ENCODE data around the gene LMOD1. TPM values are rescaled to one million over a fixed set of nuclear protein-coding genes. Genes with fewer than 3 reads are reported as not detected.
"Not testable (repeated sequence)": the region's sequence is repeated elsewhere in the genome, so short reads cannot be mapped to it uniquely, and the experiment has no call there.

LMOD1 gene
- total and polyA plus RNA-seq, 2 donors (not counting 1 experiment from before 2014, with no cell fraction given): not detected

GRCh38 chr1:201964261-201964660 is 17.9 kb upstream of the LMOD1 start:
- Histone ChIP-seq H3K4me3 (ENCODE audit: control extremely low read depth in 1 of 5, extremely low read depth in 1 of 5, insufficient read depth in 1 of 5, low read depth in 2 of 5, low read length in 4 of 5) (no peak overlapping the region), H3K36me3 (replicated peaks in 1 of 2; ENCODE audit: control extremely low read depth in 1 of 2, control insufficient read depth in 1 of 2, extremely low read depth in 1 of 2, insufficient read depth in 2 of 2, low read length in 1 of 2) (peaks cover 15 to 49% of the 10 kb centered on the region in 2 experiments), H4K20me1 (ENCODE audit: control insufficient read depth, insufficient read depth, low read length, poor library complexity, severe bottlenecking) (no peaks in the 10 kb centered on the region), H3K27ac (ENCODE audit: low read length in 2 of 2) (no peak overlapping the region), H3K4me1 (ENCODE audit: control insufficient read depth in 2 of 2, insufficient read depth in 2 of 2, low read length in 2 of 2) (no peaks in the 10 kb centered on the region), H3K9ac (ENCODE audit: low read length) (no peak overlapping the region), H3K4me2 (replicated peaks; ENCODE audit: low read depth, low read length, poor library complexity, severe bottlenecking) (no peak overlapping the region), H2AFZ (ENCODE audit: insufficient read depth, low read depth, low read length, poor library complexity, severe bottlenecking) (no peak overlapping the region), H3K79me2 (ENCODE audit: control insufficient read depth, insufficient read depth, low read length) (peaks cover 6% of the 10 kb centered on the region), H3K27me3 (replicated peaks in 1 of 4; ENCODE audit: control extremely low read depth in 1 of 4, control insufficient read depth in 3 of 4, insufficient read depth in 4 of 4, low read length in 3 of 4) (no peaks in the 10 kb centered on the region), H3K9me3 (ENCODE audit: control extremely low read depth in 1 of 3, control insufficient read depth in 2 of 3, insufficient read depth in 1 of 3, low read length in 2 of 3) (no peaks in the 10 kb centered on the region)
- ATAC-seq (ENCODE audit: low read depth): no peak
- ChIA-PET POLR2A (no interaction called here), CTCF (no interaction called here)
- Mint-ChIP-seq H3K27ac (no peak overlapping the region), H3K4me1 (peaks cover 1% of the 10 kb centered on the region), H3K9me3 (ENCODE audit: insufficient read depth) (no peaks in the 10 kb centered on the region), H3K27me3 (no peaks in the 10 kb centered on the region), H3K4me3 (no peak overlapping the region)
- DNase-seq: no peak
- no peak for TF ChIP-seq EZH2 (IDR thresholded peaks at IDR 0.05; ENCODE audit: borderline replicate concordance, insufficient read depth, low read depth, low read length, poor library complexity, severe bottlenecking)
- TF ChIP-seq CTCF (IDR thresholded peaks at IDR 0.05): no peak
- intact Hi-C loops (cut with micrococcal nuclease): no loop called here
- WGBS (ENCODE audit: insufficient coverage): no CpG with 5 or more reads among the region's 1 CpG

- H3K27ac ChIP-seq (ENCODE audit: low read length in 2 of 2); intact Hi-C loops (cut with micrococcal nuclease); H3K4me3 ChIP-seq (ENCODE audit: control extremely low read depth in 1 of 5, extremely low read depth in 1 of 5, insufficient read depth in 1 of 5, low read depth in 2 of 5, low read length in 4 of 5); DNase-seq; H3K27ac Mint-ChIP-seq; H3K9ac ChIP-seq (ENCODE audit: low read length); H3K4me1 Mint-ChIP-seq; H2AFZ ChIP-seq (ENCODE audit: insufficient read depth, low read depth, low read length, poor library complexity, severe bottlenecking); H3K9me3 ChIP-seq (ENCODE audit: control extremely low read depth in 1 of 3, control insufficient read depth in 2 of 3, insufficient read depth in 1 of 3, low read length in 2 of 3); H3K27me3 ChIP-seq (replicated peaks in 1 of 4; ENCODE audit: control extremely low read depth in 1 of 4, control insufficient read depth in 3 of 4, insufficient read depth in 4 of 4, low read length in 3 of 4); H3K27me3 Mint-ChIP-seq; H3K4me3 Mint-ChIP-seq; H4K20me1 ChIP-seq (ENCODE audit: control insufficient read depth, insufficient read depth, low read length, poor library complexity, severe bottlenecking); H3K9me3 Mint-ChIP-seq (ENCODE audit: insufficient read depth); H3K4me1 ChIP-seq (ENCODE audit: control insufficient read depth in 2 of 2, insufficient read depth in 2 of 2, low read length in 2 of 2); H3K4me2 ChIP-seq (replicated peaks; ENCODE audit: low read depth, low read length, poor library complexity, severe bottlenecking); ATAC-seq (ENCODE audit: low read depth): not testable (repeated sequence)
- WGBS (ENCODE audit: insufficient coverage): 95% methylated on average over 10 of the region's 10 CpGs
- CTCF ChIA-PET: interaction anchor here (1.2 to 1.3 kb wide), 2 partner anchors 11 to 67 kb away, joined by 3 read pairs; no protein-coding TSS in a partner anchor
- Histone ChIP-seq H3K36me3 (replicated peaks in 1 of 2; ENCODE audit: control extremely low read depth in 1 of 2, control insufficient read depth in 1 of 2, extremely low read depth in 1 of 2, insufficient read depth in 2 of 2, low read length in 1 of 2) (peaks cover 17 to 53% of the 10 kb centered on the region in 2 experiments), H3K79me2 (ENCODE audit: control insufficient read depth, insufficient read depth, low read length) (peaks cover 21% of the 10 kb centered on the region)
- POLR2A ChIA-PET: interaction anchor here (0.7 kb wide), 1 partner anchor 163 kb away, joined by 4 read pairs; no protein-coding TSS in a partner anchor
Measured at GRCh38 chr1:201962382-201962781, 16.0 kb upstream of the LMOD1 start.

All from B cell (primary cell).